Measurements from ENCODE around the gene CBFA2T2. TPM values are rescaled to one million over a fixed set of nuclear protein-coding genes. Genes with fewer than 3 reads are reported as not detected.

Gene CBFA2T2
- total and polyA plus RNA-seq, 2 donors (not counting 1 experiment from before 2014, with no cell fraction given): 26.9 to 30.0 TPM

GRCh38 chr20:33656783-33657703 lies 167.1 kb downstream of the CBFA2T2 start:
- H3K4me3 ChIP-seq (ENCODE audit: control extremely low read depth in 1 of 5, extremely low read depth in 1 of 5, insufficient read depth in 1 of 5, low read depth in 2 of 5, low read length in 4 of 5): no peak overlapping the region
- ATAC-seq (ENCODE audit: low read depth) (no peak), DNase-seq (no peak)
- H3K36me3 ChIP-seq (replicated peaks in 1 of 2; ENCODE audit: control extremely low read depth in 1 of 2, control insufficient read depth in 1 of 2, extremely low read depth in 1 of 2, insufficient read depth in 2 of 2, low read length in 1 of 2): no peaks in the 10 kb centered on the region
- intact Hi-C loops (cut with micrococcal nuclease): no loop called here
- no peak for TF ChIP-seq EZH2 (IDR thresholded peaks at IDR 0.05; ENCODE audit: borderline replicate concordance, insufficient read depth, low read depth, low read length, poor library complexity, severe bottlenecking)
- TF ChIP-seq, protein P1, sequence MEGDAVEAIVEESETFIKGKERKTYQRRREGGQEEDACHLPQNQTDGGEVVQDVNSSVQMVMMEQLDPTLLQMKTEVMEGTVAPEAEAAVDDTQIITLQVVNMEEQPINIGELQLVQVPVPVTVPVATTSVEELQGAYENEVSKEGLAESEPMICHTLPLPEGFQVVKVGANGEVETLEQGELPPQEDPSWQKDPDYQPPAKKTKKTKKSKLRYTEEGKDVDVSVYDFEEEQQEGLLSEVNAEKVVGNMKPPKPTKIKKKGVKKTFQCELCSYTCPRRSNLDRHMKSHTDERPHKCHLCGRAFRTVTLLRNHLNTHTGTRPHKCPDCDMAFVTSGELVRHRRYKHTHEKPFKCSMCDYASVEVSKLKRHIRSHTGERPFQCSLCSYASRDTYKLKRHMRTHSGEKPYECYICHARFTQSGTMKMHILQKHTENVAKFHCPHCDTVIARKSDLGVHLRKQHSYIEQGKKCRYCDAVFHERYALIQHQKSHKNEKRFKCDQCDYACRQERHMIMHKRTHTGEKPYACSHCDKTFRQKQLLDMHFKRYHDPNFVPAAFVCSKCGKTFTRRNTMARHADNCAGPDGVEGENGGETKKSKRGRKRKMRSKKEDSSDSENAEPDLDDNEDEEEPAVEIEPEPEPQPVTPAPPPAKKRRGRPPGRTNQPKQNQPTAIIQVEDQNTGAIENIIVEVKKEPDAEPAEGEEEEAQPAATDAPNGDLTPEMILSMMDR (IDR thresholded peaks at IDR 0.05): no peak
- H3K27me3 Mint-ChIP-seq: no peaks in the 10 kb centered on the region
- 98% methylated on average over 16 of the region's 17 CpGs for WGBS (ENCODE audit: insufficient coverage)
- no peaks in the 10 kb centered on the region for H3K79me2 ChIP-seq (ENCODE audit: control insufficient read depth, insufficient read depth, low read length)
- no peak overlapping the region for H2AFZ ChIP-seq (ENCODE audit: insufficient read depth, low read depth, low read length, poor library complexity, severe bottlenecking)
- H3K4me2 ChIP-seq (replicated peaks; ENCODE audit: low read depth, low read length, poor library complexity, severe bottlenecking): no peak overlapping the region
- H4K20me1 ChIP-seq (ENCODE audit: control insufficient read depth, insufficient read depth, low read length, poor library complexity, severe bottlenecking): no peaks in the 10 kb centered on the region
- no peaks in the 10 kb centered on the region for H3K9me3 ChIP-seq (ENCODE audit: control extremely low read depth in 1 of 3, control insufficient read depth in 2 of 3, insufficient read depth in 1 of 3, low read length in 2 of 3)
- no peak overlapping the region for H3K27ac ChIP-seq (ENCODE audit: low read length in 2 of 2)
- no peaks in the 10 kb centered on the region for H3K9me3 Mint-ChIP-seq (ENCODE audit: insufficient read depth)
- no peaks in the 10 kb centered on the region for H3K27me3 ChIP-seq (replicated peaks in 1 of 4; ENCODE audit: control extremely low read depth in 1 of 4, control insufficient read depth in 3 of 4, insufficient read depth in 4 of 4, low read length in 3 of 4)
- CTCF ChIA-PET: no interaction called here
- POLR2A ChIA-PET: no interaction called here
- no peak overlapping the region for H3K4me3 Mint-ChIP-seq
- peaks cover 5% of the 10 kb centered on the region for H3K4me1 Mint-ChIP-seq
- no peak overlapping the region for H3K27ac Mint-ChIP-seq
- peaks cover 0 to 9% of the 10 kb centered on the region in 2 donors for H3K4me1 ChIP-seq (ENCODE audit: control insufficient read depth in 2 of 2, insufficient read depth in 2 of 2, low read length in 2 of 2)
- no peak overlapping the region for H3K9ac ChIP-seq (ENCODE audit: low read length)

GRCh38 chr20:33657704-33658095 lies 167.8 kb downstream of the CBFA2T2 start:
- ChIA-PET CTCF (no interaction called here), POLR2A (no interaction called here)
- Mint-ChIP-seq H3K27ac (no peak overlapping the region), H3K9me3 (ENCODE audit: insufficient read depth) (no peaks in the 10 kb centered on the region), H3K4me3 (no peak overlapping the region), H3K27me3 (no peaks in the 10 kb centered on the region), H3K4me1 (peaks cover 5% of the 10 kb centered on the region)
- Histone ChIP-seq H3K27me3 (replicated peaks in 1 of 4; ENCODE audit: control extremely low read depth in 1 of 4, control insufficient read depth in 3 of 4, insufficient read depth in 4 of 4, low read length in 3 of 4) (no peaks in the 10 kb centered on the region), H3K79me2 (ENCODE audit: control insufficient read depth, insufficient read depth, low read length) (peaks cover 1% of the 10 kb centered on the region), H2AFZ (ENCODE audit: insufficient read depth, low read depth, low read length, poor library complexity, severe bottlenecking) (no peak overlapping the region), H3K36me3 (replicated peaks in 1 of 2; ENCODE audit: control extremely low read depth in 1 of 2, control insufficient read depth in 1 of 2, extremely low read depth in 1 of 2, insufficient read depth in 2 of 2, low read length in 1 of 2) (no peaks in the 10 kb centered on the region), H3K27ac (ENCODE audit: low read length in 2 of 2) (no peak overlapping the region), H4K20me1 (ENCODE audit: control insufficient read depth, insufficient read depth, low read length, poor library complexity, severe bottlenecking) (no peaks in the 10 kb centered on the region), H3K4me1 (ENCODE audit: control insufficient read depth in 2 of 2, insufficient read depth in 2 of 2, low read length in 2 of 2) (peaks cover under 1 to 11% of the 10 kb centered on the region in 2 donors), H3K9me3 (ENCODE audit: control extremely low read depth in 1 of 3, control insufficient read depth in 2 of 3, insufficient read depth in 1 of 3, low read length in 2 of 3) (no peaks in the 10 kb centered on the region), H3K9ac (ENCODE audit: low read length) (no peak overlapping the region), H3K4me3 (ENCODE audit: control extremely low read depth in 1 of 5, extremely low read depth in 1 of 5, insufficient read depth in 1 of 5, low read depth in 2 of 5, low read length in 4 of 5) (no peak overlapping the region), H3K4me2 (replicated peaks; ENCODE audit: low read depth, low read length, poor library complexity, severe bottlenecking) (no peak overlapping the region)
- intact Hi-C loops (cut with micrococcal nuclease): no loop called here
- TF ChIP-seq EZH2 (IDR thresholded peaks at IDR 0.05; ENCODE audit: borderline replicate concordance, insufficient read depth, low read depth, low read length, poor library complexity, severe bottlenecking): no peak
- TF ChIP-seq, protein P1 (IDR thresholded peaks at IDR 0.05): no peak
- DNase-seq: no peak
- 100% methylated on average over 11 of the region's 12 CpGs for WGBS (ENCODE audit: insufficient coverage)
- ATAC-seq (ENCODE audit: low read depth): no peak

Measured in B cell (primary cell).